ENCODE measurements around the gene PCGF3. TPM values are rescaled to one million over a fixed set of nuclear protein-coding genes. Genes with fewer than 3 reads are reported as not detected.

The PCGF3 gene
- polyA plus RNA-seq, 1 experiment = 37.2 TPM

DNA sequence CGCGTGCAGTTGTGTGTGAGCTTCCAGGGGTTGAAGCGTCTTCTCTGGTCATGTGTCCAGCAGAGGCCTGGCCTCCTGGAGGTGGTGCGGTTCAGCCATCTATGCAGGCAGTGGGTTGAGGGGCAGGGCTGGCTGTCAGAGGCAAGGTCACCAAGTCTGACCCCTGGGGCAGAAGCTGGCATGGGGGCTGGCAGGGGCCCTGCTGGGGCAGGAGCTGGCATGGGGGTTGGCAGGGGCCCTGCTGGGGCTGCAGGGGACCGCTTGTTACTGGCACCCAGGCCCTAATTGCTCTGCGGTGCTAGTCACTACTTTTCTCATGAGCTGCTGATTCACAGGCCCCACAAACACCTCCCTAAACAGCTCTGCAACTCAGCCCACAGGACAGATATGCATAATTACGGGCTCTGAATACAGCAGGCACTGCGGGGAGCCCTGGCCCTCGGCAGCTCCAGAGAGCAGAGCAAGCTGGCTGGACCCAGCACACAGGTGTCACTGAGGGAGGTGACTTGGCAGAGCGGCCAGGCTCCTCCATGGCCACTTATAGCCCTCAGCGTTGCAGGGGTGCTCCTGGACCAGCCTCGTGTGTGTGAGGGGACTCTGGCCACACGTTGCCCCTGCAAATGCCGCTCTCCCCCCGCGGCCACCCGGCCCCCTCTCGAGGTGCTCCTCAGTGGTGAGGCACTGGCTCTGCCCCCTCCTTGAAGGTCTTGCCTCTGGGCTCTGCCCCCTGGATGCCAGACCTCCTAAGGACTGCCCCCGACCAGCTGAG, 87.6 kb downstream of the PCGF3 start:
- no peak for TF ChIP-seq CTCF (IDR thresholded peaks at IDR 0.05; ENCODE audit: low read depth, low read length)
- Histone ChIP-seq H3K4me3 (ENCODE audit: low read depth, low read length) (no peak overlapping the region), H3K9me3 (ENCODE audit: control insufficient read depth, insufficient read depth, low read length) (no peaks in the 10 kb centered on the region; the same call in 1 of the 2 replicates), H3K27ac (ENCODE audit: low read depth, low read length) (no peak overlapping the region), H3K27me3 (ENCODE audit: control insufficient read depth, insufficient read depth, low read length) (peaks cover 70% of the 10 kb centered on the region)
- ChIA-PET POLR2A (interaction anchor here (1.7 kb wide), 1 partner anchor 12 kb away, joined by 4 read pairs; no protein-coding TSS in a partner anchor), CTCF (no interaction called here)
- DNase-seq (ENCODE audit: low read depth, low spot score) = no peak

GRCh38 chr4:793941-794621, 88.4 kb downstream of the PCGF3 start:
- no peak for DNase-seq (ENCODE audit: low read depth, low spot score)
- no peaks in the 10 kb centered on the region; the same call in 1 of the 2 replicates for H3K9me3 ChIP-seq (ENCODE audit: control insufficient read depth, insufficient read depth, low read length)
- peaks cover 66% of the 10 kb centered on the region for H3K27me3 ChIP-seq (ENCODE audit: control insufficient read depth, insufficient read depth, low read length)
- TF ChIP-seq CTCF (IDR thresholded peaks at IDR 0.05; ENCODE audit: low read depth, low read length) = no peak
- H3K4me3 ChIP-seq (ENCODE audit: low read depth, low read length) = no peak overlapping the region
- no peak overlapping the region for H3K27ac ChIP-seq (ENCODE audit: low read depth, low read length)
- ChIA-PET POLR2A (interaction anchor here (1.7 kb wide), 1 partner anchor 13 kb away, joined by 4 read pairs; no protein-coding TSS in a partner anchor), CTCF (no interaction called here)

DNA sequence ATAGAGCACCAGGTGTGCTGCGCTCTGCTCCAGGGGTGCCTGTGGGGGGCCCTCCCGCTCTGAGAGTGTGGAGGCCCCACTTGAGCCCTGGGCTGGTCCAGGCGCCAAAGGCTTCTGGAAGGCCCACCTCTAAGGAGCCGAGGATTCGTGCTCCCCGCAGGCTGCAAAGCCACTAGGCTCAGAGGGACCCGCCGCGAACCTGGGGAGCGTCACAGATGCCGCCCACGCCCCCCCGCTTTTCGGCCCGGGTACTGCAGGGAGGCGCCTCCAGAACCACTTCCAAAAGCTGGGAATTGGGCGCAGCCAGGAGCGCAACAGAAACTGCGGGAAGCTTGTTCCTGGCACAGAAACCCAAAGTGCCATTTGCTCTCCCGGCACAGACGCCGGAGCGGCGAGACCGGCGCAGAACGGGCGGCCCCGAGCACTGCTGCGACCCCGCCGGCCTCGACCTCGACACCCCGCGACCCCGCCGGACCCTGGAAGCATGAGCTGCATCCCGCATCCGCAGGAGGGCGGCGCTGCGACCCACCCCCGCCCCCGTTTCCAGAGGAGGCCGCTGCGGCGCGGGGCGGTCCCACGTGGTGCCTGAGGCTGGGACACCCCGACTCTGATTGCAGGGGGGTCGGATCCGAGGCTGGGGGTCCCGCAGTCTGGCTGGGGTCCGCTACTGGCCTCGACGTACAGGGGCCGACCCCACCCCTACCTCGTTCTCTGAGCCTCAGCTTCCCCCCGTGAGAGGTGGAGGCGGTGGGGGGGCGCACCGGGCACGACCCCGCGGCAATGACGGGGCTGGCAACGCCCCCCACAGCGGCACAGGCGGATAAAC, 89.5 kb downstream of the PCGF3 start:
- TF ChIP-seq CTCF (IDR thresholded peaks at IDR 0.05; ENCODE audit: low read depth, low read length) = no peak
- Histone ChIP-seq H3K27me3 (ENCODE audit: control insufficient read depth, insufficient read depth, low read length) (peaks cover 67% of the 10 kb centered on the region), H3K9me3 (ENCODE audit: control insufficient read depth, insufficient read depth, low read length) (no peaks in the 10 kb centered on the region; the same call in 1 of the 2 replicates), H3K27ac (ENCODE audit: low read depth, low read length) (no peak overlapping the region), H3K4me3 (ENCODE audit: low read depth, low read length) (no peak overlapping the region)
- ChIA-PET CTCF (no interaction called here), POLR2A (interaction anchor here (1.7 kb wide), 1 partner anchor 14 kb away, joined by 4 read pairs; no protein-coding TSS in a partner anchor)
- DNase-seq (ENCODE audit: low read depth, low spot score) = no peak

GRCh38 chr4:795726-796119, 90.1 kb downstream of the PCGF3 start:
- no peak for TF ChIP-seq CTCF (IDR thresholded peaks at IDR 0.05; ENCODE audit: low read depth, low read length)
- no peak for DNase-seq (ENCODE audit: low read depth, low spot score)
- Histone ChIP-seq H3K27me3 (ENCODE audit: control insufficient read depth, insufficient read depth, low read length) (peaks cover 64% of the 10 kb centered on the region), H3K27ac (ENCODE audit: low read depth, low read length) (no peak overlapping the region), H3K4me3 (ENCODE audit: low read depth, low read length) (no peak overlapping the region), H3K9me3 (ENCODE audit: control insufficient read depth, insufficient read depth, low read length) (no peaks in the 10 kb centered on the region; the same call in 1 of the 2 replicates)
- ChIA-PET CTCF (no interaction called here), POLR2A (no interaction called here)

Measured in AG04450 (cell line).